Activated T-cell treated with anti-CD3 and anti-CD28 coated beads, Interleukin-2, amount 50 U/mL, for 1 hour (primary cell): ENCODE results near the gene DENND1A.
"Not testable (repeated sequence)": the region's sequence is repeated elsewhere in the genome, so short reads cannot be mapped to it uniquely, and the experiment has no call there.

Experiments used
- DNase-seq: peaks from one replicate; pipeline ENCODE4 v3.0.0-alpha.2; 2020

Gene DENND1A

GRCh38 chr9:123642291-123643278 is 287.3 kb downstream of the DENND1A start:
- DNase-seq, result no peak

DNA sequence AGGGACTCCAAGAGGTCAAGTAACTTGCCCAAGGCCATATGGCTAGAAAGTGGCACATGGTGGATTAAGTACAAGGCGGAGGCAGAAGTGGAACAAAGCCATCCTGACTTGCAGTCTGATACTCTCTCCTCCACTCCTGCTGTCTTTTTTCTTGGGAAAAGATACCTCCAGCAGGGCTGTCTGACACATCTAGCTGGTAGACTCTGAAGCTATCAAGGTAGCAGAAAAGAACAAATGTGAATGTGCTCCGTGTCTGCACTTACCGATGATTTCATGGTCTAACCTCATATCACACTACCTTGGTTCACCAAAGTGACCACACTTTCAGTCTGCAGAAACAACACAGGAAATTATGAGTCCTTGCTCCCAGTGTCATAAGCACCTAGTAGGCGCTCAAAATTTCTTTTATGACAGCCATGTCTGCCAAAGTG is 289.1 kb downstream of the DENND1A start:
- no peak for DNase-seq

- DNase-seq, result no peak
These were observed 290.2 kb downstream of the DENND1A start for GRCh38 chr9:123639743-123640142.

GRCh38 chr9:123637945-123638634 is 291.8 kb downstream of the DENND1A start:
- DNase-seq, result no peak

GRCh38 chr9:123637606-123637944 is 292.4 kb downstream of the DENND1A start:
- DNase-seq, result no peak

DNA sequence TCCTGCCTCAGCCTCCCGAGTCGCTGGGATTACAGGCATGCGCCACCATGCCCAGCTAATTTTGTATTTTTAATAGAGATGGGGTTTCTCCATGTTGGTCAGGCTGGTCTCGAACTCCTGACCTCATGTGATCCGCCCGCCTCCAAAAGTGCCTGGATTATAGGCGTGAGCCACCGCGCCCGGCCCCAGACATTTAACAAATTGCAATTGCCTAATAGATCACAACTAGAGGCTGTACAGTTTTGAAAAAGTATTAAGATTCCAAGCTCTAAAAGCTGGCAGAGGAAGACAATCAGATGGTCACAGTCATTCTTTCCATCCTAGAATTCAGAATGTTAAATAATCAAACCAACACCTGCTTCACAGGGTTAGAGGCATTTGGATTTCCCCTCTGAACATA is 293.1 kb downstream of the DENND1A start:
- not testable (repeated sequence) for DNase-seq

DNA sequence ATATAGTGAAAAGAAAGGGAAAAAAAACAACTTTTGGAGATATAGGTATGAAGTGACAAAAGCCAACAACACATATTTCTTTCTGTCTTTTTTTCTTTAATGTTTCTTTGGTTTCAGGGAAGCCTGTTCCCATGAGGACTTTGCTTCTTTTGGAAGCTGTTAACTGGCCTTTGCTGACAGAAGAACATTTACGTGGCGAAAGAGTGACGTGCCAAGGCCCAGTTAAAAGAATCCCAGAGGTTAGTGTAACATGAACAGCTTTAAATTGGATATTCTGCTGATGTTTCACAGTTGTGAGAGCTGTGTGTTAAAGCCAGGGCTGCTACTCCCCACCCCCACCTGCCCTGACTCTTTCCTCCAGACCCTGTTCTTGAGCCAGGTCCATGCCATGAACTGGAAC is 298.1 kb downstream of the DENND1A start:
- no peak for DNase-seq

DNA sequence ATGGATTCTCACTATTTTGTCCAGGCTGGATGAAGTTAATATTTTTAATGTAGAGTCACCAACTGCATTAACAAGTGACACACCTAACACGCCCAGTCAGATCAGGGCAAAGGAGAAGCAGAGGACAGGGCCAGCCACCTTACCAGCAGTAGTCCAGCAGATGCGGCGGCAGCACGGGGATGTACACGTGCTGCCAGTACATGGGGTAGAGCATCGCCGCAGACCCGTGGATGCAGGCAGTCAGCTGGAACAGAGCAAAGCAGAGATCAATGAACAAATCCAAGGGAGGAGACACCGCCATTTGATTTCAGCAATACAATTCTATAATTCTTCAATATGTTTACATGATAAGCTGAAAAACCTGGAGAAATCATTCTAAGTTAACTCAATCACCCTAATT is 299.7 kb downstream of the DENND1A start:
- no peak for DNase-seq

DNA sequence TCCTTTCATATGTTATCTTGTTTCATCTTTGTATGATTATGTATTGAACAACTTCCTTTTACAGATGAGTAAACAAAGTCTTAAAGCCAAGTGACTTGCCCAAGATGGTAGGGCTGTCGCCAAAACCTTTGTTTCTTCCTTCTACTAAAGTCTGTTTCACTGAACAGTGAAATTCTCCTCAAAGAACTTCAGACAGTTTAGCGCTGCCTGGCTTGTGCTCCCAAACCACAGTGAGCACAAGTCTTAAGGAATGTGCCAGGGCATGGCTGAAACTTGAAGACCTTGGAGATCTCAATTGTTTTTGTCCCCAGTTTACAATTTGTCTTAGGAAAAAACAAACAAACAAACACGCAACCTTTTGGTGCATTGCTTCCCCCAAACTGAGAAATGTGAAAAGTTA is 300.4 kb downstream of the DENND1A start:
- no peak for DNase-seq

GRCh38 chr9:123622711-123623241 is 307.1 kb downstream of the DENND1A start:
- no peak for DNase-seq

DNA sequence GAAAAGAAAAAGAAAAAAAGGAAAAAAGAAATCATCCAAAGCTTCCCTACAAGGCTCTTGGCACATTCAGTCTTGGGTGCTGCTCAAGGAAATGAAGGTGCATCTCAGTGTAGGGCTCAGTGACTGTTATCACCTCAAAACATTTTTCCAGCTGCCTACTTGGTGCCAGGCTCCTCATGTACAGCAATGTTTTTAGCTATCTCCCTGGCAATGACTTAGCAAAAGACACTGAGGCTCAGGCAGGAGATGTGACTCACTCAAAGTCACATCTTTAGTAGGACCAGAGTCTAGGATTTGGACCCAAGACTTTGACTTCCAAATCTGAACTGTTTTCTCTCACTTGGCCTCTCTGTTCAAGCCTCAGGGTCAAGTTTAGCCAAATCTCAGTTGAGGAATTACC is 309.7 kb downstream of the DENND1A start:
- no peak for DNase-seq

DNA sequence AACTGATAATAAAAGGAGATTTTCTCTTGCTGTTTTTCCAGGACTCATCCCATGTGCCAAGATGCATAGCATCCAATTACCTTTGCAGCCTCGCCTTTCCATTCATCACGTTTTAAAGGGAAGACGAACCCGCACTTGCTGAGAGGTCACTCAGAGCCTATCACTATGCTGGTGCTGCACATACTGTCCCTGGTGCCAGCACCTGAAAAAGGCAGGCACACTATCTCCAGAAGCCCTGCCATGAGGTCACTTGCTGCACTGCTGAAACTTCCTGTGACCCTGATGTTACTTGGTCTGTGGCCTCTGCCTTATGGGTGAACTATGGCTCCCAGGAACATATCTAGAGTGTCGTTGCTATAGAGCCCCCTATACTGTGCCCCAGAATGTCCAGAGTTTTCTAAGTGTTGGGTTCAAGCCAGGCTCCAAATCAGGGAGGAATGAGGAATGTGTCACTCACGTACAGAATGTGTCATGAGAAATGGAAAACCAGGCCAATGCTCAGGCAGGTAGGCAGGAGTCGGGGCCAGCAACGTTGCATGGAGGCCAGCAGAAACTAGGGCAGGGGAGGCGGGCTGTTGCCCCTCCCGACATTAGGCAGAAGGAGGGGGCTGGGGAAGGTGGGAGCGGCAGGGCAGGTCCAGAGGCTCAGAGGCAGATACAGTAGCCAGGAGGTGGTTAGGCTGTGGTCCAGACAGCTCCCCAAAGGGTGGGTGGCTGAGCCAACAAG is 311.8 kb downstream of the DENND1A start:
- DNase-seq, result no peak

DNA sequence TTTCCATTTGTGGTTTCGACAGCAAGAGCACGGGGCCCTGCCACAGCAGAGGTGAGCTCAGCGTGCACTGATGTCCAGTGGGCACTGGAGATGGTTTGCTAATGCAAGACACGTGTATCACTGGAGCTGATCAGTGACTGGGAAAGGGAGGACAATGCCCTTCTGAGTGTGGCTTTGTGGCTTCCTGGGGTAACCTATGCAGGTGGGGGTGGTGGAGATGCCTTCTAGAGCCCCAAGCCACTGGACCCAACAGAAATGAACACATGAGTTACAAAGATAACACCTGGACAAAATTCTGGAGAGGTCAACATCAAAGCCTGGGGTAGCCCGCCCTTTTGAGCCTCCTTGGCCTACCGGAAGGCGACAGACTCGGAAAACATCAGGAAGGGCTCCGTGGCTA is 312.6 kb downstream of the DENND1A start:
- DNase-seq, result no peak

DNA sequence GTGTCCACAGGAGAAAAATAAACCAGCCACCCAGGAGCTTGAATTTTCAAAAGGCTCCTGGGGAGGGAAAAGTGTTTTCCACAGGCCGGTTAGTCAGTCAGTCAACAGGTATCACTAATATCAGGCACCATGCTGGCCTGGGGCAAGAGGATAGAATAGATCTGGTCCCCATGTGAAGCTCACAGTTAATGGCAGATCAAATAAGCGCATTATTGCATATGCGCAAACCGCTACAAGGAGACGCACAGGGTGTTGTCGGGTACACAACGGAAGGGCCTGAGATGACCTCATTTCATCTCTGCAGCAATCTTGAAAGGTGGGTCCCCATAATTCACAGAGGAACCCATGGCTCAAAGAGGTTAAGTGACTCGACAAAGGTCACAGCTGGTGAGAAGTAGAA is 313.2 kb downstream of the DENND1A start:
- DNase-seq, result no peak

DNA sequence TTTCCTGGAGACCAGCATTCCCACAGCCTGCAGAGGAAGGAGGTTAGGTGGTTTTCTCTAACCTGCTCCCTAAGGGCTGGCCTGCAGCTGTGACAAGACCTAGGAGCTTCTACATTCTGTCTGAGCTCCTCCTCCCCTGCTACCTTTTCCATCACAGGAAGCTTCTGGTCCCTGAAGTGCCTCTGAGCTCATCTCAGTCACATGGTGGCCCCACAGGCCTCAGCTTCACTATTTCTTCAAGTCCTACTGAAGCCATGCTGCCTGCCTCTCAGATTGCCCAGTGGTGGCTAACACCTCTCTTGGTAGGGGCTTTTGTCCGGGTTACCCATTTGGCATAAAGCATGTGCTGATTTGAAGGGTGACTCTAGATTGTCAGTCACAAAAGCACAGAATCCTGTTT is 314.5 kb downstream of the DENND1A start:
- DNase-seq, result no peak

DNA sequence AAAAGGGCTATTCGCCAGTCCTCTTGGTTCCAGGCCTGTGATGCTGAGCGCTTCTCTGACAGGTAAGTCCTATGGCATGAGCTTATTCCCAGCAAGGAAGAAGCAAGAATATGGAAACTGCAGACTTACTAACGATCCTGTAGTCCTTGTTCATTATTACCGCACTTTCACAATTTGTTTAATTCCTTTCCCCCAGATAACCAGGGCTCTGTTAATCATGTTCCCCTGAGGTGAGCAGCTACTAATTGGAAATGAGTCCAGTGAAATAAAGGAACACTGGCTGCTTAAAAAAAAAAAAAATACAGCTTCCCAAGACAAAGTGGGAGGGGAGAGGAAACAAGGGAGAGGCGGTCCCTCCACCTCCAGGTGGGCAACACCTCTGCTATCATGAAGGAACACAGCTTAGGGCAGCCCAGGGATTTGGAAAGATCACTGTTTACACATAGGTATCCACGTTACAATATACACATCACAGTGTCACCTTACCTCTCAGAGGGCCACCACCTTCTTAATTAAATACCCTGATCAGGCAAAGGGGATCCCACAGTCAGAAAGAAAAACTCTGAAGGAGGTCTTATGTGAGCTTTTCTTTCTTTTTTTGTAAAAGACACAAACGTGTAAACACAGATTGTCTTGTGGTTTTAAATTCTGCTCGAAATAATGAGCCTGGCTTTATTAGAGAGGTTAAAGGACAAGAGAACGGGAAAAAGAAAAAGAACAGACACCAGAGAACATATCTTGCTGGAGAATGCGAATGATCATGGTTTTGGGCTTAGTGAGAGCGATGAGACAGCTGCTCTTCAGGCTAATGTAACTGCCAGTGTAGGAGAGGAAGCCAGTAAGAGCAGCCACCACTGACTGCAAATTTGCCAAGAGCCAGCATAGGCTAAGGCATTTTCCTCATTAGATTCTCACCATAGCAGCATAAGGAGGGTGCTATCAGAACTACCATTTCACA is 315.3 kb downstream of the DENND1A start:
- DNase-seq, result no peak

- DNase-seq, result no peak
These were observed 318.7 kb downstream of the DENND1A start for GRCh38 chr9:123611226-123611625.

GRCh38 chr9:123609844-123610243 is 320.1 kb downstream of the DENND1A start:
- no peak for DNase-seq

GRCh38 chr9:123608104-123608503 is 321.8 kb downstream of the DENND1A start:
- DNase-seq, result no peak

GRCh38 chr9:123607479-123607878 is 322.4 kb downstream of the DENND1A start:
- no peak for DNase-seq

DNA sequence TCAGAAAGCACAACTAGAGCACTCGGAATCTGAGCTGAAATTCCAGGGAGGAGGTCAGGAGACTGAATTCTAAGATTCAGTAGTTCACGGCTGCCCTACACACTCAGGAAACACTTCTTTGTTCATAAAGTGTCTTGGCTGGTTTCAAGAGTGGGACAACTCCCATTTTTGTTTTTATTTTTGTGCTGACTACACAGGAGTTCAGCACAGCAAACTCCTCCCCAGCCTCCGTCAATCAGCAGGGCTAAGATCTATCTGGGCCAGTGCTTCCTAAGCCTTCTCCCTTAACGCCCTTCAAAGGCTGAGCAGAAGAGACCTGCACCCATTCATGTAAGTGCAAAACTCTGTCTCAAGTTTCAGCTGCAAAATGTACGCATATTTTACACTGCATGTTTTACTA is 323.8 kb downstream of the DENND1A start:
- DNase-seq, result no peak

DNA sequence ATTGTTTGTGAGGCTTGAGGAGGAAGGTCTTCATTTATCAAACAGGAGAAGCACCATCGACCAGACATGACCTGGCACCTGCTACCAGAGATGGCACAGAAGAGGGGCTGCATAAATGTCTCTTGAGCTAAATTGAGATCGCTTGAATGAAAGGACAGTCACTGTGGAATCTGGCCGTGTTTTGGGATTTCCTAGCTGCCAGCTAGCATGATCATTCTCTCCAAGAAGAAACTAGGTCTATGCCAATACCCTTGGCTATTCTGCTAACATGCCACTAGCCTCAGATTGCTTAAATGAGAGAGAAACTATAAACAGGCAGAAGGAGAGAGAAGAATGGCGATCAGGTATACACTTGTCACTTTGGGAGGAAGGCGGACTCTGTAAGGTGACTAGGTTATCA is 324.6 kb downstream of the DENND1A start:
- DNase-seq, result no peak
